Omental fat pad (tissue), 4 donors: Measurements from ENCODE around the gene ENO1. TPM values are rescaled to one million over a fixed set of nuclear protein-coding genes. Genes with fewer than 3 reads are reported as not detected.

Source experiments
- ATAC-seq: fragments of 150-250 bp; one replicate; pipeline ENCODE4 v1.9.1; 2016; ENCODE audit warnings: mild to moderate bottlenecking, moderate library complexity; ENCODE audit not compliant: low FRiP score
- DNase-seq: peaks from one replicate; pipeline ENCODE4 v3.0.0-alpha.2; 2019; ENCODE audit warnings: low spot score
- total RNA-seq, 4 donors: library from RNA; depleted of rRNA; stranded (reverse); fragments of >200 nt; gene quantifications; one replicate each; pipeline ENCODE4 v1.1.0, GENCODE V29; 2016
- TF ChIP-seq, protein P1 (sequence below), 3 donors: fragments of 450-650 bp; IDR thresholded peaks; one replicate each; pipeline ENCODE4 v1.5.1; 2016 to 2017; ENCODE audit warnings: antibody characterized with exemption in 3 of 3, mild to moderate bottlenecking in 3 of 3, moderate library complexity in 2 of 3

ENO1 gene
- total RNA-seq, 4 donors from 2014 or later: 322 to 1,205 (median 623) TPM

DNA sequence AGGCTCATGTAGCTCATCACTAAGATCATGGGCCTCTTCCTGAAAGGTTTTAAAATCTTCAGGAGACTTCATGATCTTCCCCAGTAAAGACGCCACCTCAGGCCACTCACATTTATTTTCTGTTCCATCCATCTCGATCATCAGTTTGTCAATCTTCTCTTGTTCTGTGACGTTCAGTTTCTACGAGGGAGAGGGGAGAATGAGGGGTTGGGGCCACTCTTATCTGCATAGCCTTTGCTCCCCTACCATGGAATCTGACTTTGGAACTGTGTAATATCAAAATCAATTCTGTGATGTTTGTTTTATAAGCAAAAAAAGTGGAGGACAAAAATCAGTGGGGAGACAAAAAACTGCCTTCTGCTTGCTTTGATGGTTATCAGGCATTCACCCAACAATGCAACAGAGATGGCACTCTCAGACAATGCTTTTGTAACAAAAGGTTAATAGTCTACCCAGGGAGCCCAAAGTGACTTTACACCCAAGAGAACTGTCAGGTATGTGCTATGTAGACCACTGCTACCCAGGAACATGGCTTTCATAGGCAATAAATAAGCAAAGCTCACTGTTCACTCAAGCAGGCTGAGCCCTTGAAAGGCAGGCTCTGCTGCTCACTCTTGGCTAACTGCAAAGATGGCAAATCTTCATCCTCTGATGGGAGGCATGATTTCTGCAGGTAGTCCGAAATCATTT lies 10.5 kb downstream of the ENO1 start:
- no peak for ATAC-seq
- TF ChIP-seq, protein P1, sequence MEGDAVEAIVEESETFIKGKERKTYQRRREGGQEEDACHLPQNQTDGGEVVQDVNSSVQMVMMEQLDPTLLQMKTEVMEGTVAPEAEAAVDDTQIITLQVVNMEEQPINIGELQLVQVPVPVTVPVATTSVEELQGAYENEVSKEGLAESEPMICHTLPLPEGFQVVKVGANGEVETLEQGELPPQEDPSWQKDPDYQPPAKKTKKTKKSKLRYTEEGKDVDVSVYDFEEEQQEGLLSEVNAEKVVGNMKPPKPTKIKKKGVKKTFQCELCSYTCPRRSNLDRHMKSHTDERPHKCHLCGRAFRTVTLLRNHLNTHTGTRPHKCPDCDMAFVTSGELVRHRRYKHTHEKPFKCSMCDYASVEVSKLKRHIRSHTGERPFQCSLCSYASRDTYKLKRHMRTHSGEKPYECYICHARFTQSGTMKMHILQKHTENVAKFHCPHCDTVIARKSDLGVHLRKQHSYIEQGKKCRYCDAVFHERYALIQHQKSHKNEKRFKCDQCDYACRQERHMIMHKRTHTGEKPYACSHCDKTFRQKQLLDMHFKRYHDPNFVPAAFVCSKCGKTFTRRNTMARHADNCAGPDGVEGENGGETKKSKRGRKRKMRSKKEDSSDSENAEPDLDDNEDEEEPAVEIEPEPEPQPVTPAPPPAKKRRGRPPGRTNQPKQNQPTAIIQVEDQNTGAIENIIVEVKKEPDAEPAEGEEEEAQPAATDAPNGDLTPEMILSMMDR (IDR thresholded peaks at IDR 0.05): no peak

DNA sequence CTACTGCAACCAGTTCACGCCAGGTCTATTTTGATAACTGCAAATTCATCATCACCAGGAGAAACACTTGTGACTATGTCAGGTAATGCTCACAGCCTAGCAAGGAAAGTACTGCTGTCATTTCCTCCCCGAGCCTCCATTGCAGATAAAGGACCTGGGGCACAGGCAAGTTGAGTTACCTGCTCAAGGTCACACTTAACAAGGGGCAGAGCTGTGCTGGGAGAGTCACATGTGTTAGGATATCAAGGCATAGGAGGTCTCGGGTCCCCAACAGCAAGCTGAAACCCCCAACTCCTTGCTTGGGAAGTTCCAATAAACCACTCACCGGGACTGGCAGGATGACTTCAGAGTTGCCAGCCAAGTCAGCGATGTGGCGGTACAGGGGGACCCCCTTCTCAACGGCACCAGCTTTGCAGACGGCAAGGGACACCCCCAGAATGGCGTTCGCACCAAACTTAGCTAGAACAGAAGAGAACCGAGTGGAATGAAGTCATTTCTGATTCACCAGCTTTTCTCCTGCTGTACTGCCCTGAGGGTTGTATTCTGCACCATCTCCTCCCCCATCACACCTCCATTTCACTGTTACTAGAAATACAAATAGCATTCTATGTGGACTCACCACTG lies 11.6 kb downstream of the ENO1 start:
- TF ChIP-seq, protein P1 (IDR thresholded peaks at IDR 0.05): no peak
- DNase-seq: no peak

More for the DNA sequence above, 10.5 kb downstream of the ENO1 start:
- DNase-seq: no peak

DNA sequence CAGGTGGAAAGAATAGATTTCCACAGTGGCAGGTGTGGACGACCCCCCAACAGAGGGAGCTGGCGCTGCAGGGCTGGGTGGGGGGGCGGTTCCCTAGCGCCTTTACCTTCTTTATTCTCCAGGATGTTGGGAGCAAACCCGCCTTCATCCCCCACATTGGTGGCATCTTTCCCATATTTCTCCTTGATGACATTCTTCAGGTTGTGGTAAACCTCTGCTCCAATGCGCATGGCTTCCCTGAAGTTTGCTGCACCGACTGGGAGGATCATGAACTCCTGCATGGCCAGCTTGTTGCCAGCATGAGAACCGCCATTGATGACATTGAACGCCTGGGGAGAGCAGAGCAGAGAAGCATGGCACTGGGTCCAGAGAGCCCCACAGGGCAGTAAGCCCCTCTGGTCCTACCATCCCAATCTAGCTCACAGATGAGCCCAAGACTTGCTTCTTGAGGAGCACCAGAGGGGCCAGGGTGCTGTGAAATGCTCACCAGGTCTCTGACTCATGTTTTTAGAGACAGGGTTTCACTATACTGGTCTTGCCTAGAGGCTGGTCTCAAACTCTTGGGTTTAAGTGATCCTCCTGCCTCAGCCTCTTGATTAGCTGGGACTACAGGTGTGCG lies 12.2 kb downstream of the ENO1 start:
- DNase-seq (no peak), ATAC-seq (no peak)
- TF ChIP-seq, protein P1 (IDR thresholded peaks at IDR 0.05): no peak

More for the DNA sequence above, 11.6 kb downstream of the ENO1 start:
- no peak for ATAC-seq

DNA sequence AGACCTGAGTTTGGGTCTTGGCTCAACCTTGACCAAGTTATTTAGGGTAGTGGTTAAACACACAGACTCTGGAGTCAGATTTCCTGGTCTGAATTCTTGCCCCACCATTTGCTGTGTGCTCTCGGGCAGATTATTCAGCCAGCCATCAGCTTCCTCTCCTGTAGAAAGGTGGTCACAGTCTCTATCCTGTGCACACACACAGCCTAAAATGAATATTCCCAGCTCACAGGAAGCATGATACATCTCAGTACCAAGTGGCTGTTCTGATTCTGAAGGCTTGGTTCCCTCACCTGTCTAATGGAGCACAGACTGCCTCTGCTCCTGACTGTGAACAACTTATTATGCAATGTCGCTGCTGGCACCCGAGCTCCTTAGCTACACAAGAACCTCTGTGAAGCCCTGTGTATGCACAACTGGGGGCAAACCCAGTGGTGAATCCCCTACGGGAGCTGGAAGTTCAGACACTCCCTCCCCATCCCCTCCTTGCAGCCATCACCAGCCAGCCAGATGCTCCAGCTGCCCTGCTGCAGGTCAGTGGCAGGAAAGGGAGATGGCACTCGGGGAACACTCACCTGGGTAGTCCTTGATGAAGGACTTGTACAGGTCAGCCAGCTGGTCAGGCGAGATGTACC lies 13.7 kb downstream of the ENO1 start:
- ATAC-seq (no peak), DNase-seq (no peak)
- TF ChIP-seq, protein P1 (IDR thresholded peaks at IDR 0.05): no peak

- no peak for ATAC-seq
- DNase-seq: no peak
- TF ChIP-seq, protein P1 (IDR thresholded peaks at IDR 0.05): no peak
Observed at GRCh38 chr1:8863794-8864233, 14.7 kb downstream of the ENO1 start.

GRCh38 chr1:8863138-8863537 lies 15.3 kb downstream of the ENO1 start:
- TF ChIP-seq, protein P1 (IDR thresholded peaks at IDR 0.05): no peak
- DNase-seq: no peak
- ATAC-seq: no peak
